Measurements from ENCODE around the gene PPARD. TPM values are rescaled to one million over a fixed set of nuclear protein-coding genes. Genes with fewer than 3 reads are reported as not detected.

PPARD gene
- total RNA-seq, 2 experiments from 2014 or later = 6.1 to 11.9 TPM

- no peaks in the 10 kb centered on the region for H3K79me2 ChIP-seq (ENCODE audit: insufficient read depth, low read depth, low read length)
- H4K20me1 ChIP-seq (ENCODE audit: insufficient read depth, low read length) = no peaks in the 10 kb centered on the region
- DNase-seq (ENCODE audit: low spot score) = no peak
- no peak overlapping the region for H3K27ac ChIP-seq (ENCODE audit: low read depth, low read length, poor library complexity, severe bottlenecking)
- H3K4me3 ChIP-seq (ENCODE audit: low read depth, low read length, poor library complexity, severe bottlenecking) = no peak overlapping the region
- TF ChIP-seq EZH2phosphoT487 (IDR thresholded peaks at IDR 0.05; ENCODE audit: borderline replicate concordance, low read depth, low read length) (no peak), CTCF (conservative IDR thresholded peaks at IDR 0.05; ENCODE audit: low read length) (no peak)
- H3K9me3 ChIP-seq (ENCODE audit: low read length) = no peaks in the 10 kb centered on the region
- CTCF ChIA-PET (ENCODE audit: unreplicated experiment) = interaction anchor here (0.6 kb wide), 1 partner anchor 23 kb away, joined by 3 read pairs; no protein-coding TSS in a partner anchor
- no peak overlapping the region for H3K4me2 ChIP-seq (ENCODE audit: low read length)
- POLR2A ChIA-PET = interaction anchor here (0.6 to 0.7 kb wide), 3 partner anchors 55 to 530 kb away, joined by 3 to 8 read pairs (median 3); no protein-coding TSS in a partner anchor
- H3K36me3 ChIP-seq (ENCODE audit: insufficient read depth, low read length) = peaks cover 64% of the 10 kb centered on the region
- H3K4me1 ChIP-seq (ENCODE audit: insufficient read depth, low read length, poor library complexity, severe bottlenecking) = peaks cover 18% of the 10 kb centered on the region
- H3K9me2 ChIP-seq (ENCODE audit: insufficient read depth, low read length) = no peaks in the 10 kb centered on the region
- no peak overlapping the region for H2AFZ ChIP-seq (ENCODE audit: low read length)
- BruUV-seq (replicated peaks) = no TSS peak
- intact Hi-C loops (cut with micrococcal nuclease; ENCODE audit: unreplicated experiment) = no loop called here
Measured at GRCh38 chr6:35351422-35351821, 9.1 kb downstream of the PPARD start.

GRCh38 chr6:35352735-35353134 is 10.4 kb downstream of the PPARD start:
- no TSS peak for BruUV-seq (replicated peaks)
- CTCF ChIA-PET (ENCODE audit: unreplicated experiment) = no interaction called here
- POLR2A ChIA-PET = interaction anchor here (0.6 kb wide), 1 partner anchor 92 kb away, joined by 3 read pairs; no protein-coding TSS in a partner anchor
- H3K4me2 ChIP-seq (ENCODE audit: low read length) = no peak overlapping the region
- peaks cover 65% of the 10 kb centered on the region for H3K36me3 ChIP-seq (ENCODE audit: insufficient read depth, low read length)
- H4K20me1 ChIP-seq (ENCODE audit: insufficient read depth, low read length) = no peaks in the 10 kb centered on the region
- no peaks in the 10 kb centered on the region for H3K9me3 ChIP-seq (ENCODE audit: low read length)
- no peak for DNase-seq (ENCODE audit: low spot score)
- H3K79me2 ChIP-seq (ENCODE audit: insufficient read depth, low read depth, low read length) = no peaks in the 10 kb centered on the region
- H3K4me3 ChIP-seq (ENCODE audit: low read depth, low read length, poor library complexity, severe bottlenecking) = no peak overlapping the region
- intact Hi-C loops (cut with micrococcal nuclease; ENCODE audit: unreplicated experiment) = no loop called here
- no peak overlapping the region for H2AFZ ChIP-seq (ENCODE audit: low read length)
- TF ChIP-seq CTCF (conservative IDR thresholded peaks at IDR 0.05; ENCODE audit: low read length) = no peak
- no peak for TF ChIP-seq EZH2phosphoT487 (IDR thresholded peaks at IDR 0.05; ENCODE audit: borderline replicate concordance, low read depth, low read length)
- peaks cover 18% of the 10 kb centered on the region for H3K4me1 ChIP-seq (ENCODE audit: insufficient read depth, low read length, poor library complexity, severe bottlenecking)
- H3K27ac ChIP-seq (ENCODE audit: low read depth, low read length, poor library complexity, severe bottlenecking) = no peak overlapping the region
- H3K9me2 ChIP-seq (ENCODE audit: insufficient read depth, low read length) = no peaks in the 10 kb centered on the region

- TF ChIP-seq EZH2phosphoT487 (IDR thresholded peaks at IDR 0.05; ENCODE audit: borderline replicate concordance, low read depth, low read length) (no peak), CTCF (conservative IDR thresholded peaks at IDR 0.05; ENCODE audit: low read length) (no peak)
- H3K27ac ChIP-seq (ENCODE audit: low read depth, low read length, poor library complexity, severe bottlenecking) = no peak overlapping the region
- intact Hi-C loops (cut with micrococcal nuclease; ENCODE audit: unreplicated experiment) = no loop called here
- no peaks in the 10 kb centered on the region for H3K9me2 ChIP-seq (ENCODE audit: insufficient read depth, low read length)
- no peak overlapping the region for H3K4me3 ChIP-seq (ENCODE audit: low read depth, low read length, poor library complexity, severe bottlenecking)
- no peaks in the 10 kb centered on the region for H4K20me1 ChIP-seq (ENCODE audit: insufficient read depth, low read length)
- H3K4me1 ChIP-seq (ENCODE audit: insufficient read depth, low read length, poor library complexity, severe bottlenecking) = no peaks in the 10 kb centered on the region
- no peaks in the 10 kb centered on the region for H3K79me2 ChIP-seq (ENCODE audit: insufficient read depth, low read depth, low read length)
- no peak overlapping the region for H2AFZ ChIP-seq (ENCODE audit: low read length)
- H3K9me3 ChIP-seq (ENCODE audit: low read length) = no peaks in the 10 kb centered on the region
- ChIA-PET POLR2A (no interaction called here), CTCF (ENCODE audit: unreplicated experiment) (no interaction called here)
- no TSS peak for BruUV-seq (replicated peaks)
- H3K4me2 ChIP-seq (ENCODE audit: low read length) = no peak overlapping the region
- peaks cover 60% of the 10 kb centered on the region for H3K36me3 ChIP-seq (ENCODE audit: insufficient read depth, low read length)
- DNase-seq (ENCODE audit: low spot score) = no peak
Measured at GRCh38 chr6:35354361-35355135, 12.2 kb downstream of the PPARD start.

Measured in OCI-LY7 (cell line).